CD14-positive monocyte (primary cell): ENCODE data around the gene LRRFIP1. TPM values are rescaled to one million over a fixed set of nuclear protein-coding genes. Genes with fewer than 3 reads are reported as not detected.

Source experiments
- DNase-seq, 3 donors: peaks; one replicate each; pipeline ENCODE4 v3.0.0-alpha.2; 2011 to 2022
- H2AFZ ChIP-seq: 2 replicates; pipeline ENCODE4 v1.6.0; 2012; ENCODE audit warnings: mild to moderate bottlenecking, low read depth, low read length, inconsistent platforms; ENCODE audit not compliant: insufficient read depth, poor library complexity, severe bottlenecking
- H3K27ac ChIP-seq, 2 donors: 1 replicate in 1 of 2; 2 replicates in 1 of 2; pipeline ENCODE4 v1.5.1; 2012 to 2013; ENCODE audit warnings: low read length in 2 of 2, control low read depth in 1 of 2, inconsistent platforms in 1 of 2, low read depth in 1 of 2, mild to moderate bottlenecking in 1 of 2
- H3K27me3 ChIP-seq, 2 donors: one replicate each; pipeline versions ENCODE4 v1.6.0 to v1.6.1; 2011 to 2013; ENCODE audit warnings: low read length in 2 of 2; ENCODE audit not compliant: control insufficient read depth in 2 of 2, insufficient read depth in 2 of 2
- H3K36me3 ChIP-seq, 2 donors: replicated peaks in 1 of 2; 1 replicate in 1 of 2; 2 replicates in 1 of 2; pipeline versions ENCODE4 v1.5.1 to v1.6.1; 2012 to 2013; ENCODE audit warnings: low read length in 2 of 2, control low read depth in 1 of 2, inconsistent platforms in 1 of 2, mild to moderate bottlenecking in 1 of 2; ENCODE audit not compliant: insufficient read depth in 2 of 2, control insufficient read depth in 1 of 2
- H3K4me1 ChIP-seq, 2 donors: 1 replicate in 1 of 2; 2 replicates in 1 of 2; pipeline versions ENCODE4 v1.5.1 to v1.6.1; 2012 to 2013; ENCODE audit warnings: low read length in 2 of 2, control low read depth in 1 of 2, inconsistent platforms in 1 of 2, mild to moderate bottlenecking in 1 of 2, moderate library complexity in 1 of 2; ENCODE audit not compliant: insufficient read depth in 2 of 2, control insufficient read depth in 1 of 2
- H3K4me2 ChIP-seq: replicated peaks from 2 replicates; pipeline ENCODE3; 2012; ENCODE audit warnings: low read length, moderate library complexity, mild to moderate bottlenecking; ENCODE audit not compliant: poor library complexity, severe bottlenecking; ENCODE audit errors: extremely low read depth
- H3K4me3 ChIP-seq, 3 experiments: fragments of 200-600 bp in 1 of 3; sonication (generic) in 1 of 3; replicated peaks in 1 of 3; 1 replicate in 2 of 3; 2 replicates in 1 of 3; pipeline ENCODE4 v1.5.1; 2011 to 2013; ENCODE audit warnings: low read length in 3 of 3, mild to moderate bottlenecking in 3 of 3, control low read depth in 2 of 3, low read depth in 2 of 3, inconsistent platforms in 1 of 3, moderate library complexity in 1 of 3
- H3K79me2 ChIP-seq: 2 replicates; pipeline ENCODE4 v1.6.0; 2012; ENCODE audit warnings: mild to moderate bottlenecking, control low read depth, inconsistent platforms, low read length, moderate library complexity; ENCODE audit not compliant: insufficient read depth
- H3K9ac ChIP-seq: 2 replicates; pipeline ENCODE4 v1.6.0; 2017; ENCODE audit warnings: low read length, mild to moderate bottlenecking; ENCODE audit not compliant: insufficient read depth, poor library complexity, severe bottlenecking
- H3K9me3 ChIP-seq, 2 donors: replicated peaks in 1 of 2; 1 replicate in 1 of 2; 2 replicates in 1 of 2; pipeline versions ENCODE4 v1.5.1 to v1.6.1; 2012 to 2013; ENCODE audit warnings: low read length in 2 of 2, control low read depth in 1 of 2; ENCODE audit not compliant: control insufficient read depth in 1 of 2, insufficient read depth in 1 of 2
- H4K20me1 ChIP-seq: 2 replicates; pipeline ENCODE4 v1.6.0; 2012; ENCODE audit warnings: mild to moderate bottlenecking, low read length, control low read depth, moderate library complexity; ENCODE audit not compliant: insufficient read depth
- H3K27ac Mint-ChIP-seq, 7 donors: one replicate each; pipeline ENCODE4 v1.8.0; 2020; ENCODE audit warnings: mild to moderate bottlenecking in 7 of 7, mixed read lengths in 7 of 7, moderate library complexity in 6 of 7, inconsistent platforms in 2 of 7
- H3K27me3 Mint-ChIP-seq, 3 donors: one replicate each; pipeline ENCODE4 v1.8.0; 2021 to 2022; ENCODE audit warnings: low read depth in 3 of 3, mild to moderate bottlenecking in 3 of 3, mixed read lengths in 3 of 3, moderate library complexity in 3 of 3, inconsistent platforms in 1 of 3
- H3K36me3 Mint-ChIP-seq, 2 donors: one replicate each; pipeline ENCODE4 v1.8.0; 2020; ENCODE audit warnings: mixed read lengths in 2 of 2, inconsistent platforms in 1 of 2, mild to moderate bottlenecking in 1 of 2
- H3K4me1 Mint-ChIP-seq: one replicate; pipeline ENCODE4 v1.8.0; 2020; ENCODE audit warnings: mild to moderate bottlenecking, mixed read lengths
- H3K4me3 Mint-ChIP-seq, 2 donors: one replicate each; pipeline ENCODE4 v1.8.0; 2020; ENCODE audit warnings: mild to moderate bottlenecking in 2 of 2, mixed read lengths in 2 of 2, moderate library complexity in 1 of 2
- H3K9me3 Mint-ChIP-seq, 7 donors: one replicate each; pipeline ENCODE4 v1.8.0; 2020 to 2022; ENCODE audit warnings: mixed read lengths in 7 of 7, mild to moderate bottlenecking in 6 of 7, moderate library complexity in 6 of 7, inconsistent platforms in 2 of 7
- CTCF ChIP-seq: fragments of 200-600 bp; IDR thresholded peaks from one replicate; pipeline ENCODE4 v1.8.0; 2022; ENCODE audit warnings: antibody characterized with exemption, mild to moderate bottlenecking
- WGBS: methylation state at CpG from one replicate; pipeline ENCODE4 v1.1.5; 2013; ENCODE audit warnings: missing lambda C conversion rate; ENCODE audit not compliant: insufficient coverage; 5-methylcytosine and 5-hydroxymethylcytosine counted together
- intact Hi-C, 2 donors: fragments of 100-400 bp; cut with micrococcal nuclease; formaldehyde crosslinking; loops; one replicate each; pipeline versions ENCODE4 v1.15.0 to v1.15.1; 2023
- polyA plus RNA-seq, 3 donors: library from polyadenylated mRNA; depleted of rRNA in 1 of 3; unstranded in 2 of 3; stranded (reverse) in 1 of 3; fragments of 300-500 nt in 2 of 3; fragments of >200 nt in 1 of 3; fragmentation: Illumina TruSeq in 2 of 3; gene quantifications; 1 replicate in 2 of 3; 2 replicates in 1 of 3; pipeline ENCODE4 v1.2.3, GENCODE V29; 2012 to 2021

Gene LRRFIP1
- polyA plus RNA-seq, 3 donors, result 67.3 to 148 (median 98.3) TPM

- Mint-ChIP-seq H3K4me3 (peak overlapping the region; percentile 73 to 83), H3K27ac (peak overlapping the region; percentile 89 to 99 (median 93)), H3K4me1 (peaks cover 99% of the 10 kb centered on the region), H3K36me3 (peaks cover 35 to 65% of the 10 kb centered on the region in 2 donors), H3K27me3 (peaks cover 0 to 2% (median 0%) of the 10 kb centered on the region in 3 donors), H3K9me3 (no peaks in the 10 kb centered on the region)
- Histone ChIP-seq H3K4me3 (peak overlapping the region in 1 of 3 experiments; percentile 59), H4K20me1 (peaks cover 100% of the 10 kb centered on the region), H3K4me2 (peak overlapping the region; percentile 53), H3K27ac (peak overlapping the region; percentile 77 to 85), H3K36me3 (peaks cover 3 to 5% of the 10 kb centered on the region in 2 donors), H2AFZ (no peak overlapping the region), H3K79me2 (peaks cover 100% of the 10 kb centered on the region), H3K27me3 (no peaks in the 10 kb centered on the region), H3K4me1 (peaks cover 98 to 100% of the 10 kb centered on the region in 2 donors), H3K9me3 (no peaks in the 10 kb centered on the region), H3K9ac (peak overlapping the region; percentile 29)
- intact Hi-C loops, result loop anchor here in 1 of 2 donors (2.0 to 5.0 kb wide), 2 partner anchors 28 to 39 kb away; no protein-coding TSS in a partner anchor
- TF ChIP-seq CTCF, result no peak
- 63% methylated on average over 15 of the region's 17 CpGs for WGBS
- no peak for DNase-seq
These were observed 73.9 kb downstream of the LRRFIP1 start for GRCh38 chr2:237701033-237701858.

GRCh38 chr2:237701859-237702390 lies 74.5 kb downstream of the LRRFIP1 start:
- H3K27ac ChIP-seq, result peak overlapping the region; percentile 77 to 85
- H3K4me2 ChIP-seq, result peak overlapping the region; percentile 53
- 76% methylated on average over 3 of the region's 10 CpGs for WGBS
- no peak for DNase-seq
- H3K4me1 Mint-ChIP-seq, result peaks cover 99% of the 10 kb centered on the region
- peak overlapping the region; percentile 89 to 99 (median 93) for H3K27ac Mint-ChIP-seq
- peaks cover 0 to 2% (median 0%) of the 10 kb centered on the region in 3 donors for H3K27me3 Mint-ChIP-seq
- peak overlapping the region; percentile 29 for H3K9ac ChIP-seq
- TF ChIP-seq CTCF, result no peak
- peaks cover 100% of the 10 kb centered on the region for H4K20me1 ChIP-seq
- peaks cover 3 to 5% of the 10 kb centered on the region in 2 donors for H3K36me3 ChIP-seq
- no peak overlapping the region for H2AFZ ChIP-seq
- H3K9me3 ChIP-seq, result no peaks in the 10 kb centered on the region
- no peaks in the 10 kb centered on the region for H3K27me3 ChIP-seq
- peaks cover 100% of the 10 kb centered on the region for H3K79me2 ChIP-seq
- H3K9me3 Mint-ChIP-seq, result no peaks in the 10 kb centered on the region
- peak overlapping the region in 1 of 3 experiments; percentile 59 for H3K4me3 ChIP-seq
- peak overlapping the region; percentile 73 to 83 for H3K4me3 Mint-ChIP-seq
- intact Hi-C loops, result loop anchor here in 1 of 2 donors (2.0 to 5.0 kb wide), 2 partner anchors 29 to 40 kb away; no protein-coding TSS in a partner anchor
- peaks cover 35 to 71% of the 10 kb centered on the region in 2 donors for H3K36me3 Mint-ChIP-seq
- H3K4me1 ChIP-seq, result peaks cover 98 to 100% of the 10 kb centered on the region in 2 donors
